GM12874 (cell line): Measurements from ENCODE around the gene SFTPD.

Source experiments
- TF ChIP-seq, protein P1 (sequence below): IDR thresholded peaks from 2 replicates; pipeline ENCODE4 v1.5.1; 2011; ENCODE audit warnings: low read depth, mild to moderate bottlenecking, control low read depth, low read length, moderate library complexity; ENCODE audit not compliant: insufficient read depth

Gene SFTPD

DNA sequence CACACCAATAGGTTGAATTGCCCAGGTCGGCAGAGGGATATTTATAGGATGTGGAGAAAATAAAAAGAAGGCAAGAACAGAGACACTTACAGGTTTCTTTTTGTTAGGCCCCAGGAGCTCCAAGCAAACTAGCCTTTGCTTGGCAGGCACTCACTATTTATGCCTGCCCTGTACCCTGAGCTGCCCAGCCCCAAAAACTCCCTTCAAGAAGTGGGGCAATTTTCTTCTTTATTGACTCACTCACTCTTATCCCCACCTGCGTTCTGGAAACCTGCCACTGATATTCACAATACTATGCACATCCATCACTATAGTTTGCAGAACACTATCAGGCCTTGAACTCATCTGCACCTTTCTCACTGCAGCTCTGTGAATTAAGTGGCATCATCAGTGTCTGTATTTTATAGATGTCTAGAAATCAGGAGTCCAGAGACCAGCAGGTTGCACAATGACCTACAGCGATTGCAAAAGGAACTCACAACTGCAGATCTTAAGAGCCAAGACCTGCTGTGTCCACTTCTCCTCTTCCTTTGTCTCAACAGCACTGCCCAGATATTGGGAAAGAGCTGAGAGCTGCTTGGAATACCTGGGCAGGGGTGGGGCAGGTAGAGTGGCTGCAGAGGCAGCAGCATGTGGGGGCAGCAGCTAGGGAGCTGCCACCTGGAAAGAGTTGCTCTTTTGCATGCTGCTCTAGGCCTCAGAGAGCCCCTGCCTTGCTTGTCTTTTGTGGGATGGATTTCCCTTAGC, at the start of gene SFTPD:
Gene SFTPD, minus strand, starts transcription at position 130 of the 747 bp plus-strand sequence. CDS start 2,446 bp downstream, outside the sequence.
- TF ChIP-seq, protein P1, sequence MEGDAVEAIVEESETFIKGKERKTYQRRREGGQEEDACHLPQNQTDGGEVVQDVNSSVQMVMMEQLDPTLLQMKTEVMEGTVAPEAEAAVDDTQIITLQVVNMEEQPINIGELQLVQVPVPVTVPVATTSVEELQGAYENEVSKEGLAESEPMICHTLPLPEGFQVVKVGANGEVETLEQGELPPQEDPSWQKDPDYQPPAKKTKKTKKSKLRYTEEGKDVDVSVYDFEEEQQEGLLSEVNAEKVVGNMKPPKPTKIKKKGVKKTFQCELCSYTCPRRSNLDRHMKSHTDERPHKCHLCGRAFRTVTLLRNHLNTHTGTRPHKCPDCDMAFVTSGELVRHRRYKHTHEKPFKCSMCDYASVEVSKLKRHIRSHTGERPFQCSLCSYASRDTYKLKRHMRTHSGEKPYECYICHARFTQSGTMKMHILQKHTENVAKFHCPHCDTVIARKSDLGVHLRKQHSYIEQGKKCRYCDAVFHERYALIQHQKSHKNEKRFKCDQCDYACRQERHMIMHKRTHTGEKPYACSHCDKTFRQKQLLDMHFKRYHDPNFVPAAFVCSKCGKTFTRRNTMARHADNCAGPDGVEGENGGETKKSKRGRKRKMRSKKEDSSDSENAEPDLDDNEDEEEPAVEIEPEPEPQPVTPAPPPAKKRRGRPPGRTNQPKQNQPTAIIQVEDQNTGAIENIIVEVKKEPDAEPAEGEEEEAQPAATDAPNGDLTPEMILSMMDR = no peak

GRCh38 chr10:79995979-79996634, 47.2 kb upstream of the SFTPD start:
- TF ChIP-seq, protein P1 = no peak

GRCh38 chr10:79994556-79994955, 45.7 kb upstream of the SFTPD start:
- TF ChIP-seq, protein P1 = no peak

GRCh38 chr10:79985481-79986072, 36.7 kb upstream of the SFTPD start:
- TF ChIP-seq, protein P1 = no peak

DNA sequence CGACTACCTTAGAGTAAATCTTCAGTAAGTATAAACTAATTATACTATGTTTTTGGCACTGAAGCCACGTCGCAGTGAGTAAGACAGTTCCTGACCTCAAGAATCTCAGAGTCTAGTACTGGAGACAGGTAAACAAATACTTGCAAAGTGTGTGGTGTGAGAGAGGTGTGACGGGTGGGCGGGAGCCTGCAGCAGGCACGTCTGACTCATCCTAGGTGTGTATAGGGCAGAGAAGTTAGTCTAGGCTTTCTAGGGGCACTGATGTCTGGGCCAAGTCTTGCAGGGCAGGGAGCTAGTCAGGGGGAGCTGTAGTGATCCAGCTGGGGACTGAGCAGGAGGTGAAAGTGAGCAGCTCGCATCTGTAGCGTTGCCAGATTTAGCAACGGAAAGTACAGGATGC, 35.9 kb upstream of the SFTPD start:
- TF ChIP-seq, protein P1 = no peak

DNA sequence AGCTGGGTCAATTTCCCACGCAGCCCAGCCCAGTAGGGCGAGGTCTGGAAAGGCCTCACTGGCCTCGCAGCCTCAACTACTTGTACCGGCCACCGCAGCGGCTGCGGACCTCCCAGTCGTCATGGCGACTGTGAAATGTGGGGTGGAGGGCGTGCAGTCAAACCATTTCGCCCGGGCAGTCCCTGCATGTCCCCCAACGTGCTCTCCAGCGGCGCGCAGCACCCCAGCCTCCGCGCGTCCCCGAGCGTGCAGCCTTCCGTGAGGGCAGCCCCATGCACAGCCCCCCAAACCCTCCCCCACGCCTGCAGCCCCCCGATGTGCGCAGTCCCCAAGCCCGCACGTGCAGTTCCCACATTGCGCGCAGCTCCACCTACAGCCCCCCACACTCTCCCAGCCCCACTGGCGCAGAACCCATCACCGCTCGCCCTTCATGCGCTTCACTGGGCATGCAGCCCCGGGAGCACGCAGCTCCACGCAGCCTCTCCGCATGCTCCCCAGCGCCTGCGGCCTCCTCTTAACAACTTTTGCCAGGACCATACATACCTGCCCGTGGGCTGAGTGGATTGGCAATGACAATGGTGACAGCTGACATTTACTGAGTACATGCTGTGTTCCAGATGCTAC, 34.5 kb upstream of the SFTPD start:
- TF ChIP-seq, protein P1 = no peak

DNA sequence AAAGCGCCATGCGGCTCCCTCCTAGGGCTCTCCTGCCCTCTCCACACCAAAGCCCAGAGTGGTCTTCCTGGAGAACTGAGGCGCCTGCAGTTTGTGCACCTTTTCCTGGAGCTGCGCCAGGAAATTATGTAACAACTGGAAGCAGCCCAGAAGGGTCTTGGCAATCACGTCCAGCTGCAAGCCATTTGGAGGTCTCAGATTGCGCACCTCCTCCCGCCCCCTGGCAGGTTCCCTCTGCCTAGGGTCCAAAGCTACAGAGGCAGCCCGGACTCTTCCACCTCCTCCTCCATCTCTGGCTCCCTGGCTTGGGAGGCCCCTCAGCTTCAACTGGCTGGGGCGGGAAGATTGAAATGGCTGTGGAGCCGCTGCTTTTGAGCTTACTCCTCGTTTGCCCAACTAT, 34.0 kb upstream of the SFTPD start:
- TF ChIP-seq, protein P1 = no peak
